BLaER1 treated with 17β-estradiol and CSF1 and Interleukin-3, amounts not matched to agents 10 nM and 100 nM (cell line): ENCODE results near the gene RFTN1.

Experiments used
- H3K27ac ChIP-seq, 11 experiments: shearing (Covaris generic); formaldehyde crosslinking; 2 replicates each; pipeline ENCODE4 v1.8.1; 2022
- H3K27me3 ChIP-seq, 11 experiments: shearing (Covaris generic); formaldehyde crosslinking; 2 replicates each; pipeline ENCODE4 v1.8.1; 2022
- H3K36me3 ChIP-seq, 11 experiments: shearing (Covaris generic); formaldehyde crosslinking; 2 replicates each; pipeline ENCODE4 v1.8.1; 2022
- H3K4me1 ChIP-seq, 10 experiments: shearing (Covaris generic); formaldehyde crosslinking; 2 replicates each; pipeline ENCODE4 v1.8.1; 2022
- H3K4me2 ChIP-seq, 11 experiments: shearing (Covaris generic); formaldehyde crosslinking; 2 replicates each; pipeline ENCODE4 v1.8.1; 2022
- H3K4me3 ChIP-seq, 10 experiments: shearing (Covaris generic); formaldehyde crosslinking; 2 replicates each; pipeline ENCODE4 v1.8.1; 2022
- H3K9ac ChIP-seq, 11 experiments: shearing (Covaris generic); formaldehyde crosslinking; 2 replicates each; pipeline ENCODE4 v1.8.1; 2022
- H3K9me3 ChIP-seq, 11 experiments: shearing (Covaris generic); formaldehyde crosslinking; replicated peaks in 1 of 11; 2 replicates each; pipeline ENCODE4 v1.8.1; 2022
- H4K20me1 ChIP-seq, 11 experiments: shearing (Covaris generic); formaldehyde crosslinking; 2 replicates each; pipeline ENCODE4 v1.8.1; 2022
- Cebpa-rat ChIP-seq, 11 experiments: shearing (Covaris generic); IDR thresholded peaks; 2 replicates each; pipeline ENCODE4 v1.8.1; 2022

RFTN1 gene

DNA sequence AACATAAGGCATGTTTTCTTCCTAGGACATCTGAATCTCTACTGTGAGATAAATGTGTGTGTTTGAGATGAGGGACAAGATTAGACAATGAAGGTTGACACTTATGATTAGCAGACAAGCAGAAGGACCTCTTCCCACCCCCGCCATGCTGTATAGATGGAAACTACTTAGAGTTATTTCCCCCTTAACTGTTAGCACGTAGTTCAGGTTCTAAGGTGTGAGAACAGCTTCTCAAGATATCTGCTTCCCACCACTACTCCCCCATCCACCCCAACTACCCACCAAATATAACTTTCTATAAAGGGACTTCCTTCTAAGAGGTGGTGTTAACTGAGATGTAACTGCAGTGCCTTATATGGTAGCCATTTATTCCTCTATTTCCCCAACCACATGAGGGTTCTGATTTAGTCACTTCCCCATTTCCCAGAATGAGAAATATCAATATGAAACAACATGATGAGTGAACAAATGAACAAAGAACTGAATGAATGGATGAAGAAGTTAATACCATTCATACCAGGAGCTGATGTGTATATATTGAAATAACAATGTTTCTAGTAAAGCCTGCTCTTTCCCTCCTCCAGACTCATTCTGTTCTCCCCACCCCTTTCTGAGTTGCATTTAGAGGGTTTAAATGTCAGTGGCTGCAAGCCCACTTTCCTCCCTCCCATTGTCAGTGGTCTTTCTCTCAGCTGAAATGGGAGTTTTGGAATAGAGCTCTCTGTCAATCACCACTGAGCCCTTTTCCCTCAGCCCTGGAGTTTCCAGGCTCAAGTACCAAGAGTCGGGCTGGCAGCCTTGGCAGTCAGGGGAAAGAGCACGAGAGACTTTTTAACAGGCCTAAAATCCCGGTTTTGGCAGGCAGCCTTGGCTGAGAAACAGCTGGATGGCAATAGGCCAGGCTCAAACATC, 7.7 kb upstream of the RFTN1 start:
- H3K36me3 ChIP-seq = no peaks in the 10 kb centered on the region
- H3K9ac ChIP-seq = no peak overlapping the region
- no peak for TF ChIP-seq Cebpa-rat (IDR thresholded peaks at IDR 0.05)
- peak overlapping the region in 4 of 11 experiments; percentile 24 to 39 (median 34); a peak in 4 of 22 replicates for H3K27ac ChIP-seq
- no peak overlapping the region for H3K4me3 ChIP-seq
- H4K20me1 ChIP-seq = no peaks in the 10 kb centered on the region
- H3K4me2 ChIP-seq = peak overlapping the region; percentile 52 to 88 (median 71)
- H3K4me1 ChIP-seq = peaks cover 17 to 70% (median 32%) of the 10 kb centered on the region in 10 experiments
- no peaks in the 10 kb centered on the region for H3K27me3 ChIP-seq
- H3K9me3 ChIP-seq = peaks cover 10 to 30% (median 21%) of the 10 kb centered on the region in 11 experiments

DNA sequence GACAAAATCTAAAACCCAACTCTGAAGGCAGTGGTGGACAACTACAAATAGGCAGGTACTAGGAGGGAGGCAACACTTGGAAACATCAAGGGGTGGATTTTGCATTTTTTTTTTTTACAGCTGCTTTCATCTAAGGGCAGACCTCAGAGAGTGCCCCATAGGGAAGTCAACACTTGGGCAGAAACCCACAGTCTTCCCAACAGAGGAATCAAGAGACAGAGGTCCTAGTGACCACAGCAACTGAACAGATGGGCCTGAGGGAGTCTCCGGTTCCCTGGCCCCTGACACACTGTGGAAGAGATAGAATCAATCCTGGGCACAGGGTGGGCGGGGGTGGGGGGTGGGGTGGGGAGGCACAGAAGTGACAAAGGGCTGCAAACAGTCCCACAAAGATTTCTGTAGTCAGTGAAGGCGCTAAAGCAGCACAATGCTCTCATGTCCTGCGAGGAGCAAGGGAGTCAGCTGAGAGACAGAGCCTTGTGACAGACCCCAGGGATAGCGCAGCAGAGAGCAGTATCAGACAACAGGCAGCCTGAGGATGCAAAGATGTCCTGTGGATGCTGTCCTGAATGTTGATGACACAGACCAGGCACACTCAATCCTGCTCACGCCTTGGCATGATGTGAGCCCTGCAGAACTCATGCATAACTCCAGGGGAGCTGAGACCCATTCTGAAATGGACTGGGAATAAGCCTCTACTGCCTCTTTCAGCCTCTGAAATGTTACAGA, 6.9 kb upstream of the RFTN1 start:
- peak overlapping the region; percentile 52 to 88 (median 71) for H3K4me2 ChIP-seq
- no peaks in the 10 kb centered on the region for H4K20me1 ChIP-seq
- peaks cover 10 to 30% (median 20%) of the 10 kb centered on the region in 11 experiments for H3K9me3 ChIP-seq

DNA sequence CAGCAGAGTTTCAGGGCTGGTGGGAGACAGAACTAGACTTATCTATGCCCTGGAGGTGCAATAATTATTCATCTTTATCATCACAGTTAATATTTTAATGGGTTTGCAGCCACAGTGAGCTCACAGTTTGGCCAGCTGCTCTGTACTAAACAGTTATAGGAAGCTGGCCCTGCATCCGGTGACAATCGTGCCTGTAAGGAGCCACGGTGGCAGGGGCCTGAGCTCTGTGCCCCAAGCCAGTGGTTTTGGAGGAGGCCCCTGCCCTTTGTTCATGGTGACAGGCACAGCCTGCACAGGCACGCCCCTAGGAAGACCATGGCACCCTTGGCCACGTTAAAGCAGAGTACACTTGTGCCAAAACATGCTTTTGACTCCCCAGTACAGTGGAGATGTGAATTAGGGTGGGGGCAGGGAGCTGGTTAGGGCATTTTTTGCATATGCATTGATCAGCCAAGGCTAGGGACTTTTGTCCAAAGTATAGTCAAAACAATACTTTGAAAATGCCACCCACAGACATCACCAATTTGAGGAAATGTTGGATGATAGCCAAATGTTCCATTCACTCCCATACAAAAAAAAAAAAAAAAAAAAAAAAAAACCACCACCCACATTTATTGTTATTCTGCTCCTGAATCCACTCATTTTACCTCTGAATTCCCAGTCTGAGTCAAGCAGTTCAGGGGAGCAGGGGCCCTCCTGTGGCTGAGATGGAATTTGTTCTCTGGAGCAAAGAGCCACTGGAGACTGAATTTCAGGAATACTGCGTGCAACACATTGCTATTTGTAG, 3.4 kb upstream of the RFTN1 start:
- Histone ChIP-seq H3K4me1 (peaks cover 38 to 73% (median 51%) of the 10 kb centered on the region in 10 experiments), H3K9ac (no peak overlapping the region; a peak in 1 of 22 replicates), H3K4me3 (no peak overlapping the region), H3K4me2 (peak overlapping the region in 3 of 11 experiments; percentile 7 to 91 (median 89); a peak in 4 of 22 replicates), H3K27ac (no peak overlapping the region), H4K20me1 (peaks cover 0 to 4% (median 0%) of the 10 kb centered on the region in 11 experiments; a peak in 2 of 22 replicates), H3K27me3 (no peaks in the 10 kb centered on the region), H3K9me3 (no peaks in the 10 kb centered on the region), H3K36me3 (no peaks in the 10 kb centered on the region)
- no peak for TF ChIP-seq Cebpa-rat (IDR thresholded peaks at IDR 0.05)

More for the DNA sequence above, 6.9 kb upstream of the RFTN1 start:
- Histone ChIP-seq H3K4me3 (no peak overlapping the region), H3K9ac (no peak overlapping the region), H3K27me3 (no peaks in the 10 kb centered on the region), H3K36me3 (no peaks in the 10 kb centered on the region), H3K4me1 (peaks cover 22 to 78% (median 38%) of the 10 kb centered on the region in 10 experiments), H3K27ac (peak overlapping the region in 3 of 11 experiments; percentile 0 to 33 (median 24); a peak in 3 of 22 replicates)
- TF ChIP-seq Cebpa-rat (IDR thresholded peaks at IDR 0.05) = no peak

DNA sequence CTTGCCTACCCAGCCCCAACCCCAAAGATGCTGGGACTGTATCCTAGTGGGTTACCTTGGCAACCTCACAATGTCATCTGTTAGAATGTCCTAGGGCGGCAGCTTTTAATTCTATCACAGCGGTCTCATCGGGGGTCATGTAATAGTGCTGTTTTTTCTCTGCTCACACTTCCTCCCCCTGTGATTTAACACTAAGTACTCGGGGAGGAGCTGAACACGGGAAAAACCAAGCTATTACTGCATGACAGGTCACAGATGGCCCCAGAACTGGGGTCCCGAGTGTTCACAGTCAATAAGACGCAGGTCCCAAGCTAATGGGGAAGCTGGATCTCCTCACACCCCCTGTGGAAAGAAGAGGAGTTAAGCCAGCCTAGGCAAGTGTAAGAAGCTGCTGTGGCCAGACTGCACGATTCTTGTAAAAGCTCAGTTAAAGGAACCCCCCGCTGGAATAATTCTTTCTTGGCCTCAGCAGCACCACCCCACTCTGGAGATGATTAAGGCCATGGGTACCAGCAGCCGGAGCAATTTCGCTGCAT, 2.5 kb upstream of the RFTN1 start:
- no peak overlapping the region for H3K9ac ChIP-seq
- H3K36me3 ChIP-seq = no peaks in the 10 kb centered on the region
- no peaks in the 10 kb centered on the region for H3K27me3 ChIP-seq

DNA sequence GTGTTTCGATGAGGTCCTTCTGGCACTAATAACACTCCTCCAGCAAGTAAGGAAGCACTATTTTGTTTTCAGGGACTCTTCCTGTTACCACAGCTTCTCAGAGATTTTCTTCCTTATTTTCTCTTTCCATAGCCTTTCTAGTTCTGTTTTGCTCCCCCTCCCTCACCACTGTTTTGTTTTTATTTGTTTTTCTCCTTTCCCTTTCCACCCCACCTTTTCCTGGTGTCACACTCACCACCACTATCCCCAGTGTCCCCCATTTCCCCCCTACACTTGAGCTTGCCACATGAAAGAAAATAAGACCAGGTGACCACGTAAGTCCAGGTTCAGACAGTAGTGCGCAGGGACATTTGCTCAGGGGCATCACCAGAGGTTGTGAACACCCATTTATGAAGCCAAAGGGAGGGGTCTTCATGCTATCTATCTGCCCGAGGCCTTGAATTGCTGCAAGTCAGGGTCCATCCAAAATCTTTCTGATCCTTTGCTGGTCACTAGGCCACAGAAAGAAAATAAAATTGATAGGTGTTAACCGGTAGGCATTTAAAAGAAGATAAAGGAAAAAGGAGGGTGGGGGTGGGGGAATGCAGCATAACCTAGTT, 1.4 kb upstream of the RFTN1 start:
- H3K9me3 ChIP-seq = no peaks in the 10 kb centered on the region
- no peak for TF ChIP-seq Cebpa-rat (IDR thresholded peaks at IDR 0.05)
- H3K27me3 ChIP-seq = no peaks in the 10 kb centered on the region
- H3K36me3 ChIP-seq = no peaks in the 10 kb centered on the region
- peaks cover 3 to 16% (median 7%) of the 10 kb centered on the region in 11 experiments; a peak in 15 of 22 replicates for H4K20me1 ChIP-seq
- H3K9ac ChIP-seq = peak overlapping the region in 8 of 11 experiments; percentile 5 to 97 (median 94); a peak in 15 of 22 replicates
- H3K4me1 ChIP-seq = peaks cover 40 to 72% (median 53%) of the 10 kb centered on the region in 10 experiments
- H3K27ac ChIP-seq = peak overlapping the region in 9 of 11 experiments; percentile 46 to 98 (median 91); a peak in 12 of 22 replicates
- H3K4me2 ChIP-seq = peak overlapping the region; percentile 71 to 96 (median 91)
- H3K4me3 ChIP-seq = peak overlapping the region in 6 of 10 experiments; percentile 85 to 96 (median 92); a peak in 12 of 20 replicates

More for the DNA sequence above, 2.5 kb upstream of the RFTN1 start:
- H3K4me3 ChIP-seq = no peak overlapping the region
- H3K4me1 ChIP-seq = peaks cover 39 to 72% (median 52%) of the 10 kb centered on the region in 10 experiments
- no peak for TF ChIP-seq Cebpa-rat (IDR thresholded peaks at IDR 0.05)
- no peaks in the 10 kb centered on the region for H3K9me3 ChIP-seq
- peak overlapping the region in 9 of 11 experiments; percentile 1 to 92 (median 90); a peak in 8 of 22 replicates for H3K4me2 ChIP-seq
- H4K20me1 ChIP-seq = peaks cover 0 to 8% (median 0%) of the 10 kb centered on the region in 11 experiments; a peak in 8 of 22 replicates
- no peak overlapping the region; a peak in 1 of 22 replicates for H3K27ac ChIP-seq

DNA sequence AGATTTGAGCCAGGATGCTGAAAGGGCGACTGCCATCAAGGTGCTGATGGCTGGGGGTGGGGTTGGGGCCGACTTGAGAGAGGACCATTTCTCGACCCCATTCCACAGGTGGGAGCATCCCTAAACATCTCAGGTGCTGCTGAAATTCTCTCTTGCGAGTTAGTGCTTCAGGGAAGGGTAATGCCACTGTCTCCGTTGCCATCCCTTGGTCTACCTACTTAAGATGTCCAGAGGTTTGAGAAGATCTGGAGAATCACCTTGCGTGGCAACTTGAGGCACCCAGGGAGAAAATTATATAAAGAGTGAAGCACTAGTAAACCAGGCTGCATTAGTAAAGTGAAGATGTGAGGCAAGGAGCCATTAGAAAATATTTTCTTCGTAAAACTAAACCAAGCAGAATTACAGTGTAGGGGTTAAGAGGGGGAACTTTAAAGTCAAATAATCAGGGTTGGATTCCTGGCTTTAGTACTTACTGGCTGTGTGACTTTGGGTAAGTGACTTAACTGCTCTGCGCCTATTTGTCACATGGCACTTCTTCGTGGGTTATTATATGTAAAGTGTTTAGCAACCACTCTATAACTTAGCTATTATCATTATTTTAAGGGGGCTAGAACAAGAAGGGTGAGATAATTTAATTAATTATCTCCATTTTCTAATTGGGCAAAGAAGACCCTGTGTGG, 662 bp upstream of the RFTN1 start:
- Histone ChIP-seq H3K27ac (peak overlapping the region; percentile 84 to 98 (median 92)), H3K27me3 (no peaks in the 10 kb centered on the region), H3K4me3 (peak overlapping the region; percentile 85 to 98 (median 94)), H3K36me3 (no peaks in the 10 kb centered on the region), H3K9ac (peak overlapping the region; percentile 89 to 97 (median 94)), H3K4me1 (peaks cover 45 to 72% (median 57%) of the 10 kb centered on the region in 10 experiments), H4K20me1 (peaks cover 9 to 23% (median 14%) of the 10 kb centered on the region in 11 experiments; a peak in 16 of 22 replicates), H3K4me2 (peak overlapping the region; percentile 71 to 96 (median 91)), H3K9me3 (no peaks in the 10 kb centered on the region)
- no peak for TF ChIP-seq Cebpa-rat (IDR thresholded peaks at IDR 0.05)

DNA sequence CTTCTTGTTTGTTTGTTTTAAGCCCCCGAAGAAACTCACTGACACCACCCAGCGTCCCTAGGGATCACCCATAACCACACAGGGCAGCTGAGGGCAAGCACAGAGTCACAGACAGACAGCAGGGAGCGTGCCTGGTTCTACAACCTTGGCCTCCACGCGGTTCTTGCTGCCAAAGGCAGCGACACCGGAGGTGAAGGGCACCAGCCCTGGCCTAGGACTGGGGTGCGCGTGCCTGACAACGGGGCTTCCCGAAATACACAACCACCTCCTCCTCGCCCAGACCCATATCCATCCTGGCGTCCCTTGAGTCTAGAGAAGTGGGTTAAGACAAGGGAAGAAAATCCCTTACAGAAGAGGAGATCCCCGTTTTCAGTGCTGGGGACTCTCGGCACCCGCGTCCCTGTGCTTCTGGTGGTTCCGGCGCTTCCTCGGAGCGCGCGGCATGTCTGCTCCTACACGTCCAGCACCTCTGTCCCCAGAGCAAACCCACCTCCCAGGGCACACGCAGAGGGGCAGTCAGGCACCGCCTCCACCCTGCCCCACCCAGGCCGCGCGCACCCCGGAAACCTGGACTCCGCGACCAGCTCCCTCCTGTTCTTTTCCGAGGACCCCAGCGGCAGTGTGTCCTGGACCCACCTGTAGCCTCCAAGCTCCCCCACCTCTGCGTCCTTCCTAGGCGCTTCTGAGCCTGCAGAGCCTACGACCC, 911 bp downstream of the RFTN1 start:
- Histone ChIP-seq H3K27me3 (no peaks in the 10 kb centered on the region), H3K9me3 (no peaks in the 10 kb centered on the region), H4K20me1 (peaks cover 17 to 39% (median 29%) of the 10 kb centered on the region in 11 experiments; a peak in 20 of 22 replicates), H3K4me3 (peak overlapping the region; percentile 85 to 98 (median 94)), H3K27ac (peak overlapping the region; percentile 84 to 98 (median 92)), H3K4me2 (peak overlapping the region; percentile 71 to 96 (median 91)), H3K36me3 (peaks cover 0 to 8% (median 5%) of the 10 kb centered on the region in 11 experiments; a peak in 9 of 22 replicates), H3K9ac (peak overlapping the region; percentile 89 to 97 (median 94)), H3K4me1 (peaks cover 61 to 83% (median 73%) of the 10 kb centered on the region in 10 experiments)
- no peak for TF ChIP-seq Cebpa-rat (IDR thresholded peaks at IDR 0.05)
